Esophagus mucosa (tissue), 1 donor: ENCODE results near the gene CBARP. TPM values are rescaled to one million over a fixed set of nuclear protein-coding genes. Genes with fewer than 3 reads are reported as not detected.

Experiments used
- ATAC-seq: fragments of 200-7000 bp; cut with Tn5 transposase; one replicate; pipeline ENCODE4 v1.9.1; 2020
- total RNA-seq: library from RNA; stranded (reverse); gene quantifications from one replicate; pipeline ENCODE4 v1.2.4, GENCODE V29; 2023
- donor health status: DM: yes; HTN: yes; CAD: no.

Gene CBARP
- total RNA-seq, 1 donor from 2014 or later: 2.0 TPM

DNA sequence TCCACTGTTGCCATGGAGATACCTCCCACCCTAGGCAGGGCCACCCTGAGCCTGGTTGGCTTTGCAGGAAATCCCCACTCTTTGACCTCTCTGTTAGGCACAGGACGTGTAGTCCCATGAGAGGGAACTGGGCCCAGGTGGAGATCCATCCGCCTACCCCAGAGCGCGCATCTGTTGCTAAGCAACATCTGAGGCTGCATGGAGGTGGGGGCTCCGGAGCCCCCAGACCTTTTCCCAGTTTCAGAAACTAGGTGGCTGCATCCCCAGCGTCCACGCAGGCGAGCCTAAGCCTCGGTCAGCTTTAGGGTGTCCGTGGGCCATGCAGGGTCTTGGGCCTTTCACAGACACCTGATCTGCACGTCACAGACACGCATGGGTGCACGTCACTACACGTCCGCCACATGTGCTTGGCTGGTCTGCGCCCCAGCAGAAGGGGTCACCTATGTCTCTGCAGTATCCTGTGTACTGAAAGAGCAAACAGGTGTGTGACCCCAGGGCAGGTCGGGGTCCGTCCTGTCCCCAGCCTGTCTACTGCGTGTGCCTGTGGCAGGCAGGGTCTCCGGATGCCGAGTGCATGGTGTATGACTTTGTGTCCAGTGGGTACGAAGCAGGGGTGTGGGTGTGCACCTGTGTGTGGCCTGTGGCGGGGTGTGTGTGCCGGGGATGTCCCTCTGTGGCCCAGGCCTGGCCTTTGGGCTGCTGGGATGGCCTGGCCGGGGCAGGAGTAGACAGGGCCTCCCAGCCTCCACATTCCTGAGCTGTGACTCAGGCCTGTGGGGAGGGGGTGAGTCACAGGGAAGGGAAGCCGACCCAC is 27.2 kb upstream of the CBARP start:
- peak; percentile 7 for ATAC-seq

DNA sequence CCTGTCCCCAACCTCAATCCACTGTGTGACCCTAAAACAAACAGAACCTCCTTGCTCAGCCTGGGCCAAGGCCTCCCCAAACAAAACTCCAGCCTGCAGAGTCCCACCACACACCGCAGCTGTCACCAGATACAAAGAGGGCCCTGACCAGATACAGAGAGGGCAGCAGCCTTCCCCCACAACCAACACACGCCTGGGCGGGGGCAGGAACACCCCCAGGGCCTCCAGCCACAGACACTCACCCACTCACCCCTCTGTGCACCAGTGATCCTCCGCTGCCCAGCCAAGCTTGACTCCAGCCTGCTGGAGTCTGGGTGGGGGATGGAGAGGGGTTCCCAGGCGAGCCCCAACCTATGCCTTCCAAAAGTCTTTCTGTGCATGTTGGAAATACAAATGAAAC is 25.4 kb upstream of the CBARP start:
- no peak for ATAC-seq

DNA sequence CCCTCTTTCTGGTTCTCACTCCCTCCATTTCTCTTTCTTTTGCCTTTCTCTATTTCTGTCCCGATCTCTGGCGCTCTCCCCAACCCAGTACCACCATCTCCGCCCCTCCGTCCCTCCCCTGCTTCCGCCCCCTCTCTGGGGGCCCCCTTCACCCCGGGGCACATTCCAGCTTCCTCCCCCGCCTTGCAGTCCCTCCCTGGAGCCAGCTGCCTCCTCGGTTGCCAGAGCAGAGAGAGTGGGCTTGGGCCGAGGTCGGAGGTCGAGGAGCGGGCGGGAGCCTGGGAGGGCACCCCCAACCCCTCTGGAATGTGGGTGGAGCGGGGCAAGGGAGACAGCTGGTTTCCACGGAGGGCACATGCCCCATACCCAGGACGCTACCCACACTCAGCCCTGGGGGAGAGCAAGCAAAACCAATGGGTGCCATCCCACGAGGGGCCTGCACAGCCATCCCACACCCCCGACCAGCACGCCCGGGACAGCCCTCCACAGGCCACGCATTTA is 24.9 kb upstream of the CBARP start:
- no peak for ATAC-seq

DNA sequence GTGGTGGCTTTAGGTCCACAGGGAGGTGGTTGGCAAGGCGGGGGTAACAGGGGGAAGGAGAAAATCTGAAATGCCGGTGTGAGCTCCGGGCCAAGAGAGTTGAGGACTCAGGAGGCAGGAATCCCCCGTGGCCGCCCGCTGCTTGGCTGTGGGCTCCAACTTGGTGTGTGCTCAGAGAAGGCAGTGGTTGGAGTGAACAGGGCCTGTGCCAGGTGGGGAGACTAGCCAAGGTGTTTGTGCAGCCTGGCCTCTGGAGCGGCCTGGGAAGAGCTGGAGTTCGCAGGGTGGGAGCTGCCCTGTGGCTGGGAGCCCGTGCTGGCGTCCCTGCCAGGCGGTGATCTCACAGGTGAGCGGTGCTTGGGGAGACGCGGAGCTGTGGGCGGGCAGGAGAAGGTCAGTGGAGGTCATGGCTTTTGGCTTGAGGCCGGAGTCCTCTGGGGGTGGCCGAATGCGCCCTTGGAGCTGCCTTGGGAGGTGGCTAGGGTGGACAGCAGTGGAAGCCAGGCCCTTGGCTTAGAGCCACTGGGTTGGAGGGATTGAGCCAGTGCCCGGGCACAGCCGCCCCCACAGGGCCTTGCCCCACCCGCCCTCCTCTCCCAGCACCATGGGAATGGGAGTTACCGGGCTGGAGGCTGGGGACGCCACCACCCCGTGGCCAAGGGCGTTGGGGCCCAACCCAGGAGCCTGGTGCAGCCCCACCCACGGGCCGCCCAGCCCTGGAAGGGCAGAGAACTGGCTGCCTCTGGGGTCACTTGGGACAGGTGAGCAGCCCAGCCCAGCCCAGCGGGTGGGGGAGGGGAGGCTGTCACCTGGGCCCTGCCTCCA is 24.2 kb upstream of the CBARP start:
- ATAC-seq: peak; percentile 46

DNA sequence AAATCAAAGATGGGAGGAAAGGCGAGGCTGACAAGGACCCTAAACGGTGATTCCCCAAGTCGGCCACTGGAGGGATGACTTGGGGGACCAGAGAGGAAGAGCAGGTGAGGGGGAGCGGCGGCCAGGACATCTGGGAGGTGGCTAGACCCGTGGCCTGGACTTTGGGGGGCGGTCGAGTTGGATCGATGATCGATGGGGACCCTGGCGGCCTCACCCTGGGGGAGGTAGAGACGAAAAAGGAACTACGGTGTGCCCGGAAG is 23.7 kb upstream of the CBARP start:
- no peak for ATAC-seq

DNA sequence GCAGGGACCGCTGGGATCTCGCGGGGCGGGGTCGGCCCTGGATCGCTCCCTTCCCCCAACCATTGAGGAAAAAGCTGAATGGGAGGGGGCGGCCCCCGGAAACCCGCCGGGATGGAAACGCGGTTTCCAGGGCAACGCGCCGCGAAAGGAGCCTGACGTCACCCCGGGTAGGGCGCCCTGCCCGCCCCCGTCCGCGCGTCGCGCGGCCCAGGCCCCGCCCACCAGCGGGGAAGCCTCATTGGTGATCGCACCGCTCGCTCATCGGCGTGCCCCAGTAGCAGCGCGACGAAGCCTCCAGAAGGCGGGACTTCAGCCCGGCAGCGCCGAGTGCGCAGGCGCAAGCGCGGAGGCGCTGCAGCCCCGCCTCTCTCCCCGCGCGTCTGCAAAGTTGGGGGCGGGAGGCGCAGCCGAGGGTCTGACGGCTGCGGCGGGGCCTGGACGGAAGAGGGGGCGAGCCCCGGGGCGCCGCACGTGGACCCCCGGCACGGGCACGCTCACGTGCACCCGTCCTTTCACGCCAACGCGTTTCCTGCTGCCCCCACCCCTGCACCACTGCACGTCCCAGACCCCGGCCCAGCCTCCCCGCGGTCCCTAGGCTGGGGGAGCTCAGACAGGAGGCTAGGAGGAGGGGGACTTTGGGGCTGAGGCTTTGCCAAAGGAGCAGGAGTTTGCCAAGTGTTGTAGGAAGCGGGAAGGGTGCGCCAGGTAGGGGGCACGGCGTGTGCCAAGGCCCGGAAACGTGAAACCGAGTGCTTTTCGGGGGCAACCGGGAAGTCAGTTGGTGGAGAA is 23.1 kb upstream of the CBARP start:
- peak; percentile 69 for ATAC-seq

DNA sequence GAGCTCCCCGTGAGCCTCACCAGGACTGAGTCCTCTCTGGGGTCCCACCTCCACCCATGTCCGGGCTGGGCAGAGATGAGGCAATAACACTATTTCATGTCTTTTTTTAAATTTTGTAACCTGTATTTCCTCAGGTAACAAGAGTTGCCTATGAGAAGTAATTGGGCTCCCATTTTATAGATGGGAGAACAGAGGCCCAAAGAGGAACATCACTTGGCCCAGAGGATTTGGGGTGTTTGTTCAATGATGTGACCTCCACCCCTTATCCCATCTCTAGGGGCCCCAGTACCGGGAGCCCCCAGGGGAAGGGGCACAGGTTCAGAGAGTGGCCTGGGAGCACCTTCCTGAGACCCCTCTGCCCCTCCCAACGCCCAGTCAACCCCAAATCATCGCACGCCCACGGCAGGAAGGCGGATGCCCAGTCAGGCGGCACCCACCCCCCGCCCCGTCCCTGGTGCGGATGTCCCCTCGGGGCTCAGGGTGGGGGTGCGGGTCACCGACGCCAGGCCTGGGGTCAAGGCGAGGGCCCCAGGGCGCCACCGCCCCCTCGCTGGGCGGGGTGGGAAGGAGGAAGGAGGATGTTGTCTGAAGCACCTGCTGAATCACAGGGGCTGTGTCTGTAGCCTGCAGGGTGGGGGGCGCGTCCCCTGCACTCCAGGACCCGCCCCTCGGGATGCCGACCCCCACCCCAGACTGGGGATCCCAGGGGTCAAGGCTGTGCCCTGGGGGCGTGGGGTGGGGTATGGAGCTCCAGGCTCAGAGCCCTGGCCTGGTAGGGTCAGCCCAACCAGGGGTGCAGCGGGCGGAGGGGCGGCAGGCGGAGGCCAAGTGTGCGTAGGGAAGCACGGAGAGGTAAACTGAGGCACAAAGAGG is 22.3 kb upstream of the CBARP start:
- ATAC-seq: peak; percentile 23

DNA sequence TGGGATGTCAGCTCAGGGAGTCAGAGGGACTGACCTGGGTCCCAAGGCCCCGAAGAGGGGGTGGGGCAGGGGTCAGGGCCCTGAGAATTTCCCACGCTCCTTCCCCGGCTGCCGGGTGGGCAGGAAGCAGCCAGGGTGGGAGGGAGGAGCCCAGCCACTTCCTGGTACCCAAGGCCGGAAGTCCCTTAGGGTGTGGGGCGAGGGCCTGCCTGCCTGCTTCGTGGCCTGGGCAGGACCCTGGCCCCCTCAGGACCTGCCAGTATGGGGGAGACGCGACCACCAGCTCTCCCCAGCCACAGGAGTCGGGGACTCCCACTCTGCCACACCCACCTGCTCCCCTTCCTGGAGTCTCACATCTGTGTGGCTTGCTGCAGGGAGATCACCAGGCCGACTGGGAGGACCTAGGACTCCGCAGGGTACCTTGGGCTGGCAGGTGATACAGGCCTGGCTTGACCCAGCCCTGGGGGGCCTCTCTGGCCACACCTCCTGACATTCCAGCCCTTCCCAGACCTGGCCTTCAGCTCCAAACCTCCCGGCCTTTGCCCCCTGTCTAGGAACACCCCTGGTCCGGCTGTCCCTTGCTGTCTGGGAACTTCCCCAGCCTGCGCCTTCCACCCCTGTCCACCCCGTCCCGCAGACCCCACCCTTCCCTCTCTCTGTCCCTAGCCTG is 21.5 kb upstream of the CBARP start:
- peak; percentile 6 for ATAC-seq

DNA sequence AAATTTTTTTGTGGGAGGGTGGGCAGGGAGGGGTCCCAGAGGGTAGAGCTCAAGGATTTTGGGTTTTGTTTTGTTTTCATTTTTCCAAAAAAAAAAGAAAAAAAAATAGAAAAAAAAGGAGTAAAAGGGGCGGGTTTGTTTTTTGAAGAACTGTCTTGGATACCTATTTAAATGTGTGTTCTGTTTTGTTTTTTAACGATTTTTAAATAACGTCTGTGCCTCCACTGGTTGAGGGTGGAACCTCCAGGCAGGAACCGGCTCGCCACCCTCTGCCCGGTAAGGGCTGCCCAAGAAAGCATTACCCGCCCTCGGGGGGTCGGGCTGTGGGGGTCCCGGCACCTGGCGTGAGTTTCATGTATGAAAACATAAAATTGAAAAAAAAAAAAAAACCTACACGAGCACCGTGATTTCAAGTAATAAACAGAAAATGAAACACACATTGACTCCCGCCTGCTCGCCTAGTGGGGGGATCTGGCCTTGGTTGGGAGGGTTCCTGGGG is 21.0 kb upstream of the CBARP start:
- ATAC-seq: no peak

DNA sequence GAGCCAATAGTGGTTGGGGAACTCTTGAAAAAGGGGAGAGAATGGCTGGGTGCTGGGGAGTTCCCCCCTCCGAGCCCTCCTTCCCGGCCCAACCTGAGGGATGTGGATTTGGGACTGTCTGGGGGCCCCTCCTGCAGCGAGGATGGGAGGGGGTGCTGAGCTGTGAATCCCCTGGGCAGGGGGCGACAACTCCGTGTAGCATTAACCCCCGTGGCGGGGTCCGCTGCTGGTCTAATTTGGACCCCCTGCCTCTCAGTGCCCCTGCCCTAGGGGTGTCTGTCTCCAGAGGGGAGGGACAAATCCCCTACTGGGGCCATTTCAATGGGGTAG is 20.3 kb upstream of the CBARP start:
- ATAC-seq: no peak

DNA sequence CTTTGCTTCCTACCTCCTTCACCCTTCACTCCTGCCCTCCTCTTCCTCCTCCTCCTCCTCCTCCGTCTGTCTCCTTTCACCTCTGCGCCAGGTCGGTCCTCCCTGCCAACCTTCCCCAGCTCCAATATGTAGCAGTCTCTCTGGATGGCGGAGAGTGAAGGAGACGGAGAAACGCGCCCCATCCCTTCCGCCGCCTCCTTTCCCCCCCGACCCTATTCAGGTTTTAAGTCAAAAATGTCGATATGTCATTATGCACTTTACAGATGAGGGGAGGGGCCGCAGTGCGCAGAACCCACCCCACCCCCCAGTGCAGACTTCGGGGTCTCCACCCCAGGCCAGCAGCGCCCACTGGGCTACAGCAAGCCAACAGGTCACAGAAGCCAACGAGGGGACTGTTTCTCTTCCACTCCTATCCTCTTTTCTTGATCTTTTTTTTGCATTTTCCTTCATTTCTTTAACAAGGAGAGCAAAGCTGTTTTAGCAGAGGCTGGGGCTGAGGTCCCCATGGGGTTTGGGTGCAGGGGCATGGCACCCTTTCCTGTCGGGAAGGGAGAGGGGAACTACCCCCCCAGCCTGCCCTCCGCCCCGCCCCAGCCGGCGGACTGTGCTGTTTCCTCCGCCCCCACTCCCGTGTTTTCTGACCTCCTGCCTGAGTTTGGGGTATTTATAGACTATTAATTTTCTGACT is 19.8 kb upstream of the CBARP start:
- ATAC-seq: no peak

DNA sequence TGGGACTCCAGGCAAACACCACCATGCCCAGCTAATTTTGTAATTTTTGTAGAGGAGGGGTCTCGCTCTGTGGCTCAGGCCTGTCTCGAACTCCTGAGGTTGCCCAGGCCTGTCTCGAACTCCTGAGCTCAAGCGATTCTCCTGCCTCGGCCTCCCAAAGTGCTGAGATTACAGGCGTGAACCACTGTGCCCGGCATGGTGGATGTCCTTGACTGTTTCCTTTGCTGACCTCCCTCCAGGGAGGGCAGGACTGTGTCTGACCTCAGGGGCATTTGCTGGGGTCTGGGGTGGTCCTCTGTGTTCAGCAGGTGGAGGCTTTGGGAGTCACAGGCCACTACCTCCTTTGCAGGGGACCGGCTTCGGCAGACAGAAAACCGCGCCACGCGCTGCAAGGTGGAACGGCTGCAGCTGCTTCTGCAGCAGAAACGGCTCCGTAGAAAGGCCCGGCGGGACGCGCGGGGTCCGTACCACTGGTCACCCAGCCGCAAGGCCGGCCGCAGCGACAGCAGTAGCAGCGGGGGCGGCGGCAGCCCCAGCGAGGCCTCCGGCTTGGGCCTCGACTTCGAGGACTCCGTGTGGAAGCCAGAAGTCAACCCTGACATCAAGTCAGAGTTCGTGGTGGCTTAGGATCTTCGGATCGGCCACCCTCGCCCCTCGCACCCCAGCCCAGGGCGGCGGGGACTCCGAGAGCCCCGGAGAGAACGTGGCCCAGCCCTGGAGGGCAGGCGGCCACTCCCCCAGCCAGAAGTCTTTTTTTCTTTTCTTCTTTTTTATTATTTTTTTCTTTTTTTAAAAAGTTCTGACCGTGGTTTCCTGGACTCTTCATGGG is 19.1 kb upstream of the CBARP start:
- ATAC-seq: no peak

DNA sequence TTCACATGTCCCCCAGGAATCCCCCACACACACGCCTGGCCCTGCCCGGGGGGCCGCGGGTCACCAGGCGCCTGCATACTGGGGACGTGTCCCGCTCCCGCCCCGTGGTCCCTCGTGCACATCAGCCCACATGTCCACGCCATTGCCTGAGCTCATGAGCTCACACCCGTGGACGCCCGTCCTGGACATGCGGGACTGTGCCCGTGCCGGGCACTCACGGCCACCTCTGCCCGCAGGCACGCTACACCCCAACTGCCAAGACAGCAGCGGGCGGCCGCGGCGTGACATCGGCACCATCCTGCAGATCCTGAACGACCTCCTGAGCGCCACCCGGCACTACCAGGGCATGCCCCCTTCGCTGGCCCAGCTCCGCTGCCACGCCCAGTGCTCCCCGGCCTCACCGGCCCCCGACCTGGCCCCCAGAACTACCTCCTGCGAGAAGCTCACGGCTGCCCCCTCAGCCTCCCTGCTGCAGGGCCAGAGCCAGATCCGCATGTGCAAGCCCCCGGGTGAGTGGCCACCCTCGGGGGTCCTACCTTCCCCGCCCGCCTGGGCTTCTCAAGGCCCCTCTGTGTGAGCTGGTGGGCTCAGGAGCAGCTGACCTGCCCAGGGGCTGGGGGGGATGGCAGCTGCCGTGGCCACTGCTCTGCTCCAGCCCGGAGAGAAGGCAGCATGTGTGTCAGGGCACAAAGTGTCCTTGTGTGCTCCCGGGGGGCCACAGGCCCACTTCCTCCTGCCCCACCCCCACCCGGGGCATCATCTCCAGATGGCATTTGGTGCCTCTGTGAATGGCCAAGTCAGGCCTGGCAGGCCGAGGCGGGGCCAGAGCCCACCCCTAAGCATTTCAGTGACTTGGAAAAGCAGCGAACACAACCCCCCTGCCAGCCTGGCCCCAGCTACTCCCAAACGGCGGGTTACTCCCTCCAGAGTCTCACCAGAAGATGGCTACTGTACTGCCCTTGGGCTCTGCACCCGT is 17.7 kb upstream of the CBARP start:
- ATAC-seq: no peak

DNA sequence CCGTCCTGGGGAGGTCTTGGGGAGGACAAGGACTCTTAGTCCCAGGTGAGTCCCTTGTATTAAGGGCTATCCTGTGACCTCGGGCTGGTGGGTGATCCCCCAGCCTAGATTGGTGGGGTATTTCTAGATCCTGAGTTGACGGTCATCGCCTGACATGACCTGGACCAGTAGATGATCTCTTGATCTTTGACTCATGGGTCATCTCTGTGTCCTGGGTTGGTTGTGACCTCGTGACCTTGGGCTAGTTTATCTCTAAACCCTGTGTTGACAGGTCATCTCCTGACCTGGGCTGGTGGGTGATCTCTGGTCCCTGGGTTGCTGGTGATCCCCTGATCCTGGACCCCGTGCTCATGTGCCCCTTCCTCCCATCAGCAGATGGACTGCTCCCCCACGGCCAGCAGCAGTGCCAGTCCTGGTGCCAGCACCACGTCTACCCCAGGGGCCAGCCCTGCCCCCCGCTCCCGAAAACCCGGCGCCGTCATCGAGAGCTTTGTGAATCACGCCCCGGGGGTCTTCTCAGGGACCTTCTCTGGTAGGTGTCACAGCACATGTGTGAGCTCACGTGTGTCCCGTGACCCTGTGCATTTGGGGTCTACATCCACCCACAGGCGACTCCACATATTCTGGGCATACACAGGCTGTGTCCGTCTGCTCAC is 16.9 kb upstream of the CBARP start:
- ATAC-seq: no peak

DNA sequence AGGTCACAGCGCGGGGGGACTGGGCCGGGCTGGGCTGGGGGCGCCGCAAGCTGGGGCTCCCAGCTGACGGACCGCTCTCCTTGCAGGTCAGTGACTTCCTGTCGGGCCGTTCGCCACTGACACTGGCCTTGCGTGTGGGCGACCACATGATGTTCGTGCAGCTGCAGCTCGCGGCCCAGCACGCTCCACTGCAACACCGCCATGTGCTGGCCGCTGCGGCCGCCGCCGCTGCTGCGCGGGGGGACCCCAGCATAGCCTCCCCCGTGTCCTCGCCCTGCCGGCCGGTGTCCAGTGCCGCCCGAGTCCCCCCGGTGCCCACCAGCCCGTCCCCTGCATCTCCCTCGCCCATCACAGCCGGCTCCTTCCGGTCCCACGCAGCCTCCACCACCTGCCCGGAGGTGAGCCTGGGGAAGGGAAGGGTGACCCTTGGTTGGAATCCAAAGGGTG is 16.3 kb upstream of the CBARP start:
- ATAC-seq: no peak

DNA sequence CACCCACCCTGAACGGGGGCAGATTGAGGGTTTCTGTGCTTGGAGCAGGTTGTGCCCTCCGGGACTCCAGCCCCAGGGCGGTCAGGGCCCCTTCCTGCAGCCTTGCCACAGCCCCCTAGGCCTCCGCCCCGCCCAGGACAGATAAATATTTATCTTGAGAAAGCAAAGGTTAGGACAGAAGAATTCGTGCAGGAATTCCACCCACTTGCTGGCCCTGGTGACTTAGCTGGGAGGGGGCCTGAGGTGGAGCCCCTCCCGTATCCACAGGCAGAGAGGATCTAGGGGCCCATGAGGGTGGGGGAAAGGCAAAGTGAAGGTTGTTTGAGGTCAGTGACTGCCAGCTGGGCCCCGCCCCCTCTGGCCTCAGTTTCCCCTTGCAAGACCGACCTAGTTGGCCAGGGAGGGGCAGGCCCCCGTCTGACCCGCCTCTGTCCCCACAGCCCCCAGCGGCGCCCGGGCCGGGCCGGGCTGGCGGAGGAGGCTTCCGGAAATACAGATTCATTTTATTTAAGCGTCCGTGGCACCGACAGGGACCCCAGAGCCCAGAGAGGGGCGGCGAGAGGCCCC is 15.8 kb upstream of the CBARP start:
- ATAC-seq: no peak

DNA sequence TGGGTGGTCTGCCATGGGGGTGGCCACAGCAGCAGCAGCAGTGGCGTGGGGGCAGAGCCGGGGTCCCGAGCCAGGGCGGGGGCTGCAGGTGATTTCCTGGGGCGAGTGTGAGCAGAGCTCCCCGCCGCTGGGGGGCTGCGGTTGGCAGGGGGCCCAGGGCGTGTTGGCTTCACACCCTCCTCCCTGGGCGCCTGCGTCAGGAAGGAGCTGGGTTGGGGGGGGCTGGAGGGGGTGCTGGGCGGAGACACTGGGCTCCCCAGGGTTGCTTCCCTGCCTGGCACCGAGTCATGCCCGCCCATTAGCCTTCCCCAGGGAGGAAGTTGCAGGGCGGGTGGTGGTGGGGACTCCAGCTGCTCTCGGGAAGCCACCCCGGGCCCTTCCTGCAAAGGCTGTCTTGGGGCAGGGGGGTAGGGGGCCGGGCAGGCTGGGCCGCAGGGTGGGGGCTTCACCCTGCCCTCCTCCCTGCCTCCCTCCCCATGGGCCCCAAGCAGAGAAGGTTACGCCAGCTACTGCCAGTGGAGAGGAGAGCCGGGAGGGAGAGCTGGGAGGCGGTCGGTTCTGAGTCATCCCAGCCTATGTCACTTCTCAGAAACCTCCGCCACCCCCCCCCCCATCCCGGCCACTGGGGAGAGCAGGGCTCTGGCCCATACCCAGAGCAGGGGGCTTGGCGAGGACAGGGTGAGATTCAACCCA is 15.2 kb upstream of the CBARP start:
- ATAC-seq: peak; percentile 49
